ENCODE measurements around the gene CDC6. TPM values are rescaled to one million over a fixed set of nuclear protein-coding genes. Genes with fewer than 3 reads are reported as not detected.

CDC6 gene
- total RNA-seq, 4 donors from 2014 or later: 0.54 to 2.2 (median 1.2) TPM; not detected in 1

DNA sequence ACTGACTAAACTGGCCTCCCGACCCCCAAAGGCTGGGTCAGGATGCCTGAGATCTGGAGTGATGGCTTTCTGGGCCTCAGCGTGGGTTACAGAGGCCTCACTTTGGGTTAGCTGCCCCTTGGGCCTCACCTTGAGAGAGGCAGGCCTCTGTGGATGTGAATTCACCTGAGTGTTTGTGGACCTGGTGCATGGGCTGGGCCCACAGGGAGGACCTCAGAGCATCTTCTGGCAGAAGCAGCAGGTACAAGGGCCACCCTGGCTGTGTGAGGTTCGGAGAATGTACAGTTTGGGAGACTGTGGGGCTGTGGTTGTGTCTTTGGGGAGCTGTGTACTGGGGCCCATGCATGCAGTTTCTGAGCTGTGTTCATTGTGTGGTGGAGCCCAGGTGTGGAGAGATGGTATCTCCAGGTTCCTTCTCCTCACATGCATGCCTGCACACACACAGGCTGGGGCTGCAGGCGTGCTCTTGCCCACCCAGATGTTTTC, 39.6 kb downstream of the CDC6 start:
- no peak for ATAC-seq
- Histone ChIP-seq H3K4me3 (no peak overlapping the region), H3K27me3 (no peaks in the 10 kb centered on the region), H3K4me1 (peaks cover 18 to 100% (median 99%) of the 10 kb centered on the region in 3 donors), H3K27ac (peak overlapping the region in 3 of 4 donors; percentile 81 to 97 (median 91)), H3K36me3 (peaks cover 0 to 6% of the 10 kb centered on the region in 2 donors), H3K9me3 (no peaks in the 10 kb centered on the region)
- WGBS, 2 donors (ENCODE audit: low coverage in 1 of 2): 90% methylated on average over 2 of the region's 4 CpGs; no CpG with 5 or more reads in 1 of the 2 donors
- TF ChIP-seq, protein P1, sequence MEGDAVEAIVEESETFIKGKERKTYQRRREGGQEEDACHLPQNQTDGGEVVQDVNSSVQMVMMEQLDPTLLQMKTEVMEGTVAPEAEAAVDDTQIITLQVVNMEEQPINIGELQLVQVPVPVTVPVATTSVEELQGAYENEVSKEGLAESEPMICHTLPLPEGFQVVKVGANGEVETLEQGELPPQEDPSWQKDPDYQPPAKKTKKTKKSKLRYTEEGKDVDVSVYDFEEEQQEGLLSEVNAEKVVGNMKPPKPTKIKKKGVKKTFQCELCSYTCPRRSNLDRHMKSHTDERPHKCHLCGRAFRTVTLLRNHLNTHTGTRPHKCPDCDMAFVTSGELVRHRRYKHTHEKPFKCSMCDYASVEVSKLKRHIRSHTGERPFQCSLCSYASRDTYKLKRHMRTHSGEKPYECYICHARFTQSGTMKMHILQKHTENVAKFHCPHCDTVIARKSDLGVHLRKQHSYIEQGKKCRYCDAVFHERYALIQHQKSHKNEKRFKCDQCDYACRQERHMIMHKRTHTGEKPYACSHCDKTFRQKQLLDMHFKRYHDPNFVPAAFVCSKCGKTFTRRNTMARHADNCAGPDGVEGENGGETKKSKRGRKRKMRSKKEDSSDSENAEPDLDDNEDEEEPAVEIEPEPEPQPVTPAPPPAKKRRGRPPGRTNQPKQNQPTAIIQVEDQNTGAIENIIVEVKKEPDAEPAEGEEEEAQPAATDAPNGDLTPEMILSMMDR (IDR thresholded peaks at IDR 0.05): no peak
- TF ChIP-seq POLR2AphosphoS5 (IDR thresholded peaks at IDR 0.05) (no peak), POLR2A (IDR thresholded peaks at IDR 0.05) (no peak), EP300 (IDR thresholded peaks at IDR 0.05) (no peak)

DNA sequence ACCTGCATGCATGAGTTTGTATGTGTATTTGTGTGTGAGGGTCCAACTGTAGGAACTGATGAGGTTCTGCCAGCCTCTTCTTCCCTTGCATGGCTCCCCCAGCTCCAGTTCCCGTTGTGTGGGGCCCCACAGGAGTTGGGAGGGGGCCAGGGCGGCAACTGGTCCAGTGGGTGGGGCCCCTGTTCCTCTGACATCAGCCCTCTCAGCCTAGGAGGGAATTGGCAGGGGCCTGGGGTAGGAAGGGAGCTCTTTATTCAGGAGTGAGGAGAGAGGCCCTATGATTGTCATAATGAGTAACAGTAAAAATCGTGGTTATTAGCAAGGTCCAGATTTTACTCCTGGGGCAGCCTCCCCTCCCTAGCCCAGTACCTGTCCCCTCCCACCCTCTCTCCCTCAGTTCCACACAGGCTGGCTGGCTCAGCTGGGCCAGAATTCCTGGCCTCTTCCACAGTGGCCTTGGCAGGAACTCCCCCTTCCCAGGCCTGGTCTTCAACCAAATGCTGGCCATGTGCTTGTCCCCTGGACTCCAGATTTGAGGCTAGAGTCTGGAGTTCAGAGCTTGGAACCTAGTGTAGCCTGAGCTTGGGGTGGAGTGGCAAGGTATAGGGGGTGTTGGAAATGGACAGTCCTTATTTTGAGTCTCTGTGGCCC, 40.2 kb downstream of the CDC6 start:
- 0% methylated on average over 1 of the region's 3 CpGs; no CpG with 5 or more reads in 1 of the 2 donors for WGBS, 2 donors (ENCODE audit: low coverage in 1 of 2)
- Histone ChIP-seq H3K4me1 (peaks cover 24 to 100% (median 99%) of the 10 kb centered on the region in 3 donors), H3K9me3 (no peaks in the 10 kb centered on the region), H3K27me3 (no peaks in the 10 kb centered on the region), H3K4me3 (no peak overlapping the region), H3K27ac (peak overlapping the region; percentile 4 to 97 (median 86)), H3K36me3 (peaks cover 0 to 6% of the 10 kb centered on the region in 2 donors)
- TF ChIP-seq, protein P1 (IDR thresholded peaks at IDR 0.05): no peak
- TF ChIP-seq EP300 (IDR thresholded peaks at IDR 0.05) (no peak), POLR2A (IDR thresholded peaks at IDR 0.05) (no peak), POLR2AphosphoS5 (IDR thresholded peaks at IDR 0.05) (no peak)
- ATAC-seq: no peak

DNA sequence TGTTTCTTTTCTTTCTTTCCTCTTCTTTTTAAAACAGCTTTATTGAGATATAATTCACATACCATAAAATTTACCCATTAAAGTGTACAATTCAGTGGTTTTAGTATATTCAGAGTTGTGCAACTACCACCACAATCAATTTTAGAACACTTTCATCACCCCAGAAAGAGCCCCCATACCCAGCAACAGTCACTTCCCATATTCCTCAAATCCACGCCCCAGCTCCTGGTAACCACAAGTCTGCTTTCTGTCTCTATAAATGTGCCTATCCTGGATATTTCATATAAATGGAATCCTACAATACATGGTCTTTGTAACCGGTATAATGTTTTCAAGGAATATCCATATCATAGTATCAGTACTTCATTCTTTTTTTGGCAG, 40.7 kb downstream of the CDC6 start:
- Histone ChIP-seq H3K9me3 (no peaks in the 10 kb centered on the region), H3K36me3 (peaks cover 0 to 6% of the 10 kb centered on the region in 2 donors), H3K4me1 (peaks cover 24 to 100% (median 99%) of the 10 kb centered on the region in 3 donors), H3K27me3 (no peaks in the 10 kb centered on the region), H3K4me3 (no peak overlapping the region), H3K27ac (peak overlapping the region; percentile 4 to 97 (median 86))
- TF ChIP-seq POLR2A (IDR thresholded peaks at IDR 0.05): no peak
- no peak for TF ChIP-seq EP300 (IDR thresholded peaks at IDR 0.05)
- TF ChIP-seq, protein P1 (IDR thresholded peaks at IDR 0.05): no peak
- TF ChIP-seq POLR2AphosphoS5 (IDR thresholded peaks at IDR 0.05): no peak
- 66 to 85% methylated on average over 2 of the region's 2 CpGs for WGBS, 2 donors (ENCODE audit: low coverage in 1 of 2)
- no peak for ATAC-seq

DNA sequence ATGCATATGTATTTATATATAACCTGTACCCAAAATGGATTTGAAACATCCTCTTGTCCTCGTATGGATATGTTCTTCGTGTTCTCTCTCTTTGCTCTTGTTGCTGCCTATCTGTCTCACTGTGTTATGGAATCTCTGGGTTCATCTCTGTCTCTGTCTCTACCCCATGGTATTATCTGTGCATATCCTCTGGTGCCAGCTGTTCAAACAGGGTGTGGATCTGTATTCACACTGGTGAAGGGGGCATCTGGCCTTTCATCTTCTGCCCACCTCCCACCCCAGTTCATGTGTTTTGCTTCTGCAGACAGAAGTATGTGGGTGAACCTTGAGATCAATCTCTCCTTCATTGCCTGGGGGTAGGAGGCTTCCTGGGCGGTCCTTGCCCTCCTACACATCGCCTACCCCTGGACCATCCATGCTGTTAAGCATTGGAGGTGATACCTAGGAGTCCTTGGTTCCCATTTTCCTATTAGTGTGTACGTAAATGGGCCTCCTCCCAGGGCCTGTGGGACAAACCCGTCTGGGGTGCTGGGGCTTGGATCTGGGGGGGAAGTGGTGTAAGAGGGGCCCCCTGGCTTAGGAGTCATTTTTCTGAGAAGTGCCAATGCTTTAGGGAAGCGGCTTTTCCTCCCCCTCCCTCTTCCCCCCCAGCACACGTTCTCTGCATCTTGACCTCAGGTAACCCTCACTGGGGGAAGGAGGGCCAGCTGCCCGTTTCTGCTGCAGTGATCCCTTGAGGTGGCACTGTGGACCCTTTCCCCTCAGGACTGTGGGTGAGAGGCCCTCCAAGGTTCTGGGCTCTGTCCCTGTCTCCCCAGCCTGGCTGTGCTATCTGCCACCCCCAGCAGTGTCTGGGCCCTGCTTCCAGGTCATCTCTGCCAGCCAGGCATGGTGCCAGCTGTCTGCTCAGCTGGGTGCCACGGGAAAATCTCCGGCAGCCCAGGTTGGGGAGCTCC, 42.4 kb downstream of the CDC6 start:
- H3K4me1 ChIP-seq: peaks cover 29 to 100% (median 99%) of the 10 kb centered on the region in 3 donors
- H3K27ac ChIP-seq: peak overlapping the region; percentile 30 to 97 (median 84)
- TF ChIP-seq, protein P1 (IDR thresholded peaks at IDR 0.05): no peak
- peak; percentile 53 for TF ChIP-seq POLR2AphosphoS5 (IDR thresholded peaks at IDR 0.05)
- H3K9me3 ChIP-seq: no peaks in the 10 kb centered on the region
- 31 to 77% methylated on average over 2 to 8 of the region's 11 CpGs for WGBS, 2 donors (ENCODE audit: low coverage in 1 of 2)
- ATAC-seq: no peak
- H3K4me3 ChIP-seq: no peak overlapping the region
- peaks cover 0 to 6% of the 10 kb centered on the region in 2 donors for H3K36me3 ChIP-seq
- no peaks in the 10 kb centered on the region for H3K27me3 ChIP-seq

Data from gastroesophageal sphincter (tissue), 4 donors.